22Rv1 (cell line): ENCODE measurements around the gene ADGRA3.

Experiments
- ZFX ChIP-seq: fragments of 450-650 bp; IDR thresholded peaks from 2 replicates; pipeline ENCODE4 v1.6.1; 2017; ENCODE audit warnings: antibody characterized with exemption, borderline replicate concordance
- TF ChIP-seq, protein P1 (sequence below): fragments of 450-650 bp; IDR thresholded peaks from 2 replicates; pipeline ENCODE4 v1.5.1; 2017; ENCODE audit warnings: mild to moderate bottlenecking

GRCh38 chr4:22444813-22445212, 71.1 kb downstream of the ADGRA3 start:
- TF ChIP-seq, protein P1, sequence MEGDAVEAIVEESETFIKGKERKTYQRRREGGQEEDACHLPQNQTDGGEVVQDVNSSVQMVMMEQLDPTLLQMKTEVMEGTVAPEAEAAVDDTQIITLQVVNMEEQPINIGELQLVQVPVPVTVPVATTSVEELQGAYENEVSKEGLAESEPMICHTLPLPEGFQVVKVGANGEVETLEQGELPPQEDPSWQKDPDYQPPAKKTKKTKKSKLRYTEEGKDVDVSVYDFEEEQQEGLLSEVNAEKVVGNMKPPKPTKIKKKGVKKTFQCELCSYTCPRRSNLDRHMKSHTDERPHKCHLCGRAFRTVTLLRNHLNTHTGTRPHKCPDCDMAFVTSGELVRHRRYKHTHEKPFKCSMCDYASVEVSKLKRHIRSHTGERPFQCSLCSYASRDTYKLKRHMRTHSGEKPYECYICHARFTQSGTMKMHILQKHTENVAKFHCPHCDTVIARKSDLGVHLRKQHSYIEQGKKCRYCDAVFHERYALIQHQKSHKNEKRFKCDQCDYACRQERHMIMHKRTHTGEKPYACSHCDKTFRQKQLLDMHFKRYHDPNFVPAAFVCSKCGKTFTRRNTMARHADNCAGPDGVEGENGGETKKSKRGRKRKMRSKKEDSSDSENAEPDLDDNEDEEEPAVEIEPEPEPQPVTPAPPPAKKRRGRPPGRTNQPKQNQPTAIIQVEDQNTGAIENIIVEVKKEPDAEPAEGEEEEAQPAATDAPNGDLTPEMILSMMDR: no peak
- no peak for TF ChIP-seq ZFX
